GM23338 (cell line): Measurements from ENCODE around the gene FCHSD2. TPM values are rescaled to one million over a fixed set of nuclear protein-coding genes. Genes with fewer than 3 reads are reported as not detected.

Source experiments
- ATAC-seq: fragments of 200-7000 bp; cut with Tn5 transposase; 3 replicates; pipeline ENCODE4 v1.9.1; 2020
- DNase-seq: peaks from one replicate; pipeline ENCODE4 v3.0.0-alpha.2; 2015; ENCODE audit warnings: low spot score
- H2AFZ ChIP-seq: fragments of 200-600 bp; sonication (generic); 2 replicates; pipeline ENCODE4 v1.8.0; 2016; ENCODE audit warnings: antibody characterized with exemption, mild to moderate bottlenecking, moderate library complexity
- H3F3A ChIP-seq: fragments of 200-600 bp; sonication (generic); replicated peaks from 2 replicates; pipeline ENCODE4 v1.8.0; 2017; ENCODE audit warnings: antibody characterized with exemption, mixed run types, low read depth
- H3K27ac ChIP-seq: fragments of 200-600 bp; sonication (generic); 2 replicates; pipeline ENCODE4 v1.6.1; 2016; ENCODE audit warnings: low read depth
- H3K27me3 ChIP-seq: fragments of 200-600 bp; sonication (generic); 2 replicates; pipeline ENCODE4 v1.8.0; 2016; ENCODE audit warnings: mild to moderate bottlenecking, mixed run types, moderate library complexity; ENCODE audit not compliant: insufficient read depth
- H3K36me3 ChIP-seq: fragments of 200-600 bp; sonication (generic); 2 replicates; pipeline ENCODE4 v1.8.0; 2016; ENCODE audit warnings: mild to moderate bottlenecking; ENCODE audit not compliant: insufficient read depth
- H3K4me1 ChIP-seq: fragments of 200-600 bp; sonication (generic); 2 replicates; pipeline ENCODE4 v1.8.0; 2016; ENCODE audit warnings: mild to moderate bottlenecking, moderate library complexity; ENCODE audit not compliant: insufficient read depth
- H3K4me2 ChIP-seq: fragments of 200-600 bp; sonication (generic); 2 replicates; pipeline ENCODE4 v1.7.1; 2017; ENCODE audit warnings: mixed run types
- H3K4me3 ChIP-seq: fragments of 200-600 bp; sonication (generic); 2 replicates; pipeline ENCODE4 v1.6.1; 2016; ENCODE audit warnings: mixed run types
- H3K79me2 ChIP-seq: fragments of 200-600 bp; sonication (generic); replicated peaks from 2 replicates; pipeline ENCODE4 v1.8.0; 2017; ENCODE audit warnings: mild to moderate bottlenecking; ENCODE audit not compliant: insufficient read depth
- H3K9me2 ChIP-seq: fragments of 200-600 bp; sonication (generic); 2 replicates; pipeline ENCODE4 v1.8.0; 2017; ENCODE audit not compliant: insufficient read depth
- H4K20me1 ChIP-seq: fragments of 200-600 bp; sonication (generic); replicated peaks from 2 replicates; pipeline ENCODE4 v1.8.0; 2017; ENCODE audit warnings: mild to moderate bottlenecking; ENCODE audit not compliant: insufficient read depth
- H3K27ac Mint-ChIP-seq: 2 replicates; pipeline ENCODE4 v1.8.0; 2020; ENCODE audit warnings: inconsistent platforms, mild to moderate bottlenecking, moderate library complexity, mixed read lengths
- H3K27me3 Mint-ChIP-seq: 3 replicates; pipeline ENCODE4 v1.8.0; 2022; ENCODE audit warnings: low read depth, mild to moderate bottlenecking, moderate library complexity, mixed read lengths, inconsistent platforms; ENCODE audit not compliant: insufficient read depth, poor library complexity
- H3K36me3 Mint-ChIP-seq: 3 replicates; pipeline ENCODE4 v1.8.0; 2021; ENCODE audit warnings: low read depth, mild to moderate bottlenecking, inconsistent platforms, moderate library complexity, mixed read lengths
- H3K4me1 Mint-ChIP-seq: 3 replicates; pipeline ENCODE4 v1.8.0; 2020; ENCODE audit warnings: mild to moderate bottlenecking, inconsistent platforms, mixed read lengths
- H3K4me3 Mint-ChIP-seq: 3 replicates; pipeline ENCODE4 v1.8.0; 2021; ENCODE audit warnings: moderate library complexity, mild to moderate bottlenecking, inconsistent platforms, mixed read lengths
- H3K9me3 Mint-ChIP-seq: 3 replicates; pipeline ENCODE4 v1.8.0; 2020; ENCODE audit warnings: moderate library complexity, mild to moderate bottlenecking, inconsistent platforms, mixed read lengths
- CREB1 ChIP-seq: fragments of 250-450 bp; sonication (Bioruptor Pico); IDR thresholded peaks from 2 replicates; pipeline ENCODE4 v1.5.0; 2020; ENCODE audit warnings: low read depth, mild to moderate bottlenecking, moderate library complexity
- CTCF ChIP-seq, 2 experiments: fragments of 200-600 bp in 1 of 2; sonication (generic) in 1 of 2; conservative IDR thresholded peaks; 2 replicates each; pipeline versions ENCODE4 v1.5.1 to v1.6.1; 2016 to 2017; ENCODE audit warnings: antibody characterized with exemption in 2 of 2, low read depth in 2 of 2, mild to moderate bottlenecking in 2 of 2, moderate library complexity in 1 of 2
- ETS1 ChIP-seq: IDR thresholded peaks from 2 replicates; pipeline ENCODE4 v1.6.1; 2016; ENCODE audit warnings: antibody characterized with exemption
- EZH2 ChIP-seq: fragments of 200-600 bp; sonication (generic); IDR thresholded peaks from one replicate; pipeline ENCODE4 v1.8.0; 2017; ENCODE audit warnings: antibody characterized with exemption, mild to moderate bottlenecking, low read depth; ENCODE audit not compliant: unreplicated experiment
- EZH2phosphoT487 ChIP-seq: fragments of 200-600 bp; sonication (generic); IDR thresholded peaks from one replicate; pipeline ENCODE4 v1.8.1; 2018; ENCODE audit warnings: antibody characterized with exemption; ENCODE audit not compliant: unreplicated experiment
- JUNB ChIP-seq: IDR thresholded peaks from one replicate; pipeline ENCODE4 v1.6.1; 2016; ENCODE audit warnings: antibody characterized with exemption; ENCODE audit not compliant: unreplicated experiment
- POLR2AphosphoS5 ChIP-seq: IDR thresholded peaks from 2 replicates; pipeline ENCODE4 v1.6.1; 2016; ENCODE audit warnings: antibody characterized with exemption, low read depth
- STAT1 ChIP-seq: IDR thresholded peaks from one replicate; pipeline ENCODE4 v1.6.1; 2016; ENCODE audit warnings: antibody characterized with exemption; ENCODE audit not compliant: unreplicated experiment
- ZNF114 ChIP-seq: fragments of 250-450 bp; sonication (Bioruptor Pico); IDR thresholded peaks from 2 replicates; pipeline ENCODE4 v1.5.0; 2020; ENCODE audit warnings: mild to moderate bottlenecking, moderate library complexity
- ZNF331 ChIP-seq: fragments of 250-450 bp; sonication (Bioruptor Pico); IDR thresholded peaks from 2 replicates; pipeline ENCODE4 v1.5.0; 2020; ENCODE audit warnings: low read depth, mild to moderate bottlenecking, moderate library complexity
- ZNF462 ChIP-seq: fragments of 250-450 bp; sonication (Bioruptor Pico); IDR thresholded peaks from 2 replicates; pipeline ENCODE4 v1.5.0; 2020; ENCODE audit warnings: mild to moderate bottlenecking, moderate library complexity
- polyA plus RNA-seq: library from polyadenylated mRNA; unstranded; fragments of >200 nt; fragmentation: Nextera tagmentation; extraction: Ambion mirVana; gene quantifications from 2 replicates; pipeline ENCODE4 v1.2.1, GENCODE V29; 2016
- total RNA-seq: library from RNA; depleted of rRNA; stranded (reverse); fragments of >200 nt; shearing (Covaris generic); gene quantifications from 2 replicates; pipeline ENCODE4 v1.2.3, GENCODE V29; 2014

The FCHSD2 gene
- total and polyA plus RNA-seq, 2 experiments from 2014 or later, result 3.6 to 5.2 TPM

GRCh38 chr11:73058989-73059674, 83.0 kb downstream of the FCHSD2 start (continued):
- no peak for TF ChIP-seq ZNF462 (CRISPR knock-in tag)

GRCh38 chr11:73055655-73056354, 86.3 kb downstream of the FCHSD2 start:
- Histone ChIP-seq H3K4me1 (no peaks in the 10 kb centered on the region), H3K79me2 (no peaks in the 10 kb centered on the region), H3K4me2 (no peak overlapping the region), H3F3A (no peaks in the 10 kb centered on the region), H4K20me1 (no peaks in the 10 kb centered on the region), H3K27ac (no peak overlapping the region), H3K27me3 (no peaks in the 10 kb centered on the region), H2AFZ (no peak overlapping the region), H3K9me2 (no peaks in the 10 kb centered on the region), H3K36me3 (no peaks in the 10 kb centered on the region), H3K4me3 (no peak overlapping the region)
- H3K27ac Mint-ChIP-seq, result no peak overlapping the region
- H3K36me3 Mint-ChIP-seq, result no peaks in the 10 kb centered on the region
- DNase-seq, result no peak
- H3K4me1 Mint-ChIP-seq, result no peaks in the 10 kb centered on the region
- no peaks in the 10 kb centered on the region for H3K27me3 Mint-ChIP-seq
- H3K4me3 Mint-ChIP-seq, result no peak overlapping the region
- no peaks in the 10 kb centered on the region for H3K9me3 Mint-ChIP-seq
- ATAC-seq, result no peak
- TF ChIP-seq POLR2AphosphoS5 (no peak), CREB1 (CRISPR knock-in tag) (no peak), ETS1 (no peak), ZNF331 (CRISPR knock-in tag) (no peak), EZH2 (no peak), STAT1 (no peak), CTCF (conservative IDR thresholded peaks at IDR 0.05; ENCODE audit: low read depth in 2 of 2) (no peak), EZH2phosphoT487 (no peak), ZNF114 (no peak), JUNB (no peak)
